CD4-positive, alpha-beta T cell (primary cell): ENCODE data around the gene KLF13. TPM values are rescaled to one million over a fixed set of nuclear protein-coding genes. Genes with fewer than 3 reads are reported as not detected.

Experiments used
- ATAC-seq: fragments of 200-7000 bp; cut with Tn5 transposase; one replicate; pipeline ENCODE4 v1.10.0; 2022; ENCODE audit warnings: mild to moderate bottlenecking; ENCODE audit not compliant: poor library complexity
- CTCF ChIA-PET: fragments of 350-600 bp; sonication (Branson Sonifier 250); formaldehyde crosslinking; loops from one replicate; lab custom pipeline; 2021; ENCODE audit warnings: antibody characterized with exemption, inconsistent platforms; lab: Charles Lee
- POLR2A ChIA-PET: fragments of 350-600 bp; sonication (Branson Sonifier 250); formaldehyde crosslinking; loops from one replicate; lab custom pipeline; 2021; ENCODE audit warnings: antibody characterized with exemption, inconsistent platforms; lab: Charles Lee
- DNase-seq, 14 experiments: peaks; one replicate each; pipeline ENCODE4 v3.0.0-alpha.2; 2013 to 2020; ENCODE audit warnings: mixed read lengths in 2 of 14
- H3K27ac ChIP-seq, 2 donors: one replicate each; pipeline versions ENCODE4 v1.5.1 to v1.7.0; 2013; ENCODE audit warnings: low read length in 2 of 2, low read depth in 1 of 2, mild to moderate bottlenecking in 1 of 2
- H3K27me3 ChIP-seq, 2 experiments: 1 replicate in 1 of 2; 2 replicates in 1 of 2; pipeline versions ENCODE4 v1.6.1 to v1.7.0; 2013; ENCODE audit warnings: low read length in 2 of 2, control low read depth in 1 of 2, mild to moderate bottlenecking in 1 of 2, moderate library complexity in 1 of 2; ENCODE audit not compliant: insufficient read depth in 2 of 2, control insufficient read depth in 1 of 2
- H3K36me3 ChIP-seq: one replicate; pipeline ENCODE4 v1.6.1; 2013; ENCODE audit warnings: low read length, control low read depth; ENCODE audit not compliant: insufficient read depth
- H3K4me1 ChIP-seq: one replicate; pipeline ENCODE4 v1.6.1; 2013; ENCODE audit warnings: low read length, control low read depth; ENCODE audit not compliant: insufficient read depth
- H3K4me3 ChIP-seq: one replicate; pipeline ENCODE4 v1.5.1; 2013; ENCODE audit warnings: mild to moderate bottlenecking, low read length, moderate library complexity
- H3K9me3 ChIP-seq, 2 experiments: 1 replicate in 1 of 2; 2 replicates in 1 of 2; pipeline versions ENCODE4 v1.6.1 to v1.7.0; 2013; ENCODE audit warnings: low read length in 2 of 2, mild to moderate bottlenecking in 2 of 2, control low read depth in 1 of 2, moderate library complexity in 1 of 2; ENCODE audit not compliant: control insufficient read depth in 1 of 2, insufficient read depth in 1 of 2
- H3K27ac Mint-ChIP-seq: one replicate; pipeline ENCODE4 v1.8.0; 2020; ENCODE audit warnings: mixed read lengths
- H3K27me3 Mint-ChIP-seq: one replicate; pipeline ENCODE4 v1.8.0; 2021; ENCODE audit warnings: mixed read lengths
- H3K36me3 Mint-ChIP-seq: one replicate; pipeline ENCODE4 v1.8.0; 2021; ENCODE audit warnings: low read depth, mixed read lengths
- H3K4me1 Mint-ChIP-seq: one replicate; pipeline ENCODE4 v1.8.0; 2021; ENCODE audit warnings: low read depth, mixed read lengths
- H3K4me3 Mint-ChIP-seq: one replicate; pipeline ENCODE4 v1.8.0; 2020; ENCODE audit warnings: mild to moderate bottlenecking, mixed read lengths
- H3K9me3 Mint-ChIP-seq: one replicate; pipeline ENCODE4 v1.8.0; 2020; ENCODE audit warnings: mixed read lengths
- intact Hi-C, 2 experiments: fragments of 100-400 bp; cut with DNase I in 1 of 2; cut with micrococcal nuclease in 1 of 2; formaldehyde crosslinking; loops; one replicate each; pipeline versions ENCODE4 v1.15.1 to v1.9.0; 2023 to 2025; cut with DNase I, micrococcal nuclease
- total RNA-seq, 174 experiments: library from RNA in 2 of 174; stranded (reverse) in 2 of 174; gene quantifications; one replicate each; pipeline ENCODE4 v1.2.3 and lab custom pipeline; 2021 to 2026
- TF ChIP-seq, protein P1 (sequence below): fragments of 200-600 bp; IDR thresholded peaks from one replicate; pipeline ENCODE4 v1.8.0; 2022; ENCODE audit warnings: antibody characterized with exemption, mild to moderate bottlenecking

KLF13 gene
- total RNA-seq, 2 experiments from 2014 or later = 284 to 308 TPM

DNA sequence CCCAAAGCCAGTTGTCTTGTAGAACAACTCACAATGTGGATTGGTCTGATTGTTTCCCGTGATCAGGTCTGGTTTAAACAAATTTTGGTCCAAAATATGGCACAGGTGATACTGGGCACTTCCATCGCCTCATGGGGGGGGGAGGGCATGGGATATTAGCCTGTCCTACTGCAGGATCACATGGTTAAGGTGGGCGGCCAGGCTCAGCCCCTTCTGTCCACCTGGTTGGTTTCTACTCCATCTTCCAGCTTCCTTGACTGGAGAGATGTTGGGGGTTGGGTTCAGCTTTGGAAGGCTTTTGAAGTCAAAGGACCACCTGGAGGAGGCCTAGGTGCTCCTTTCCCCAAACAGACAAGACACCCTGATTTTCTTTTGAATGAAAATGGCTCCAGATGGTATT, 7.2 kb downstream of the KLF13 start:
- Histone ChIP-seq H3K36me3 (peaks cover 22% of the 10 kb centered on the region), H3K27me3 (no peaks in the 10 kb centered on the region), H3K27ac (peak overlapping the region in 1 of 2 donors; percentile 37), H3K9me3 (no peaks in the 10 kb centered on the region), H3K4me3 (no peak overlapping the region), H3K4me1 (peaks cover 99% of the 10 kb centered on the region)
- Mint-ChIP-seq H3K36me3 (peaks cover 76% of the 10 kb centered on the region), H3K27ac (peak overlapping the region; percentile 97), H3K4me1 (peaks cover 98% of the 10 kb centered on the region), H3K4me3 (peak overlapping the region; percentile 51), H3K9me3 (no peaks in the 10 kb centered on the region), H3K27me3 (no peaks in the 10 kb centered on the region)
- TF ChIP-seq, protein P1, sequence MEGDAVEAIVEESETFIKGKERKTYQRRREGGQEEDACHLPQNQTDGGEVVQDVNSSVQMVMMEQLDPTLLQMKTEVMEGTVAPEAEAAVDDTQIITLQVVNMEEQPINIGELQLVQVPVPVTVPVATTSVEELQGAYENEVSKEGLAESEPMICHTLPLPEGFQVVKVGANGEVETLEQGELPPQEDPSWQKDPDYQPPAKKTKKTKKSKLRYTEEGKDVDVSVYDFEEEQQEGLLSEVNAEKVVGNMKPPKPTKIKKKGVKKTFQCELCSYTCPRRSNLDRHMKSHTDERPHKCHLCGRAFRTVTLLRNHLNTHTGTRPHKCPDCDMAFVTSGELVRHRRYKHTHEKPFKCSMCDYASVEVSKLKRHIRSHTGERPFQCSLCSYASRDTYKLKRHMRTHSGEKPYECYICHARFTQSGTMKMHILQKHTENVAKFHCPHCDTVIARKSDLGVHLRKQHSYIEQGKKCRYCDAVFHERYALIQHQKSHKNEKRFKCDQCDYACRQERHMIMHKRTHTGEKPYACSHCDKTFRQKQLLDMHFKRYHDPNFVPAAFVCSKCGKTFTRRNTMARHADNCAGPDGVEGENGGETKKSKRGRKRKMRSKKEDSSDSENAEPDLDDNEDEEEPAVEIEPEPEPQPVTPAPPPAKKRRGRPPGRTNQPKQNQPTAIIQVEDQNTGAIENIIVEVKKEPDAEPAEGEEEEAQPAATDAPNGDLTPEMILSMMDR = no peak
- ATAC-seq (no peak), DNase-seq (no peak)
- ChIA-PET POLR2A (interaction anchor here (5.1 kb wide), 1 partner anchor 26 kb away, joined by 37 read pairs; no protein-coding TSS in a partner anchor), CTCF (interaction anchor here (1.3 kb wide), 1 partner anchor 32 kb away, joined by 3 read pairs; no protein-coding TSS in a partner anchor)
- intact Hi-C loops = no loop called here

DNA sequence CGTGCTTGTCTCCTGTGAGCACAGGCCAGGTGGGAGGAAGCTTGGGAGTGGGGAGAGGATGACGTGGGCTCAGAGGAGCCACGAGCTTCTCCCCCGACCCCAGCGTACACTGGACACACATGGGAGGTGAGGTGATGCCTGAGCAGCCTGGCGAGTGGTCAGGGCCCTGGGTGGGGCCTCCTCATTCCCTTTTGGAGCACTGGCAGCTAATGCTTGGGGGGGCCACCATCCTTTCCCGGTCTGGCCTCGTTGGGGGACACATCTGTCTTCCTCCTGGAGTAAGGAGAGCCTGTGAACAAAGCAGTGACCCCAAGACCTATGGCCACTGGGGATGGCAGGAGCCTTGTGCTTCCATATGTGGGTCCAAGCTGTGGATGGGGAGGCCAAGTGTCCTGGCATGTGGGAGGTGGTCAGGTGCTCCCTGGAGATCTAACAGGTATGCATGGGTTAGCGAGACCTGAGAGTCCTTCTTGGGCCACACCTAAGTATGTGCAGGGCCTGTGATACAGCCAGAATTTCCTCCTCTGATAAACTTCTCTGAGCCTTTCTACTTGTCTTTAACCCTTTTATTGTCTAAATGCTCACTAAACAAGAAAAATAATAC, 9.5 kb downstream of the KLF13 start:
- peak overlapping the region; percentile 67 for H3K4me3 Mint-ChIP-seq
- H3K4me1 Mint-ChIP-seq = peaks cover 98% of the 10 kb centered on the region
- no peaks in the 10 kb centered on the region for H3K9me3 Mint-ChIP-seq
- Histone ChIP-seq H3K4me1 (peaks cover 99% of the 10 kb centered on the region), H3K9me3 (no peaks in the 10 kb centered on the region), H3K27ac (peak overlapping the region; percentile 51 to 57), H3K4me3 (no peak overlapping the region), H3K27me3 (no peaks in the 10 kb centered on the region), H3K36me3 (peaks cover 25% of the 10 kb centered on the region)
- DNase-seq = no peak
- H3K27ac Mint-ChIP-seq = peak overlapping the region; percentile 80
- intact Hi-C loops = no loop called here
- POLR2A ChIA-PET = interaction anchor here (0.6 to 5.1 kb wide), 9 partner anchors 10 to 121 kb away, joined by 3 to 37 read pairs (median 4); partner anchors contain the start of gene KLF13
- ATAC-seq = no peak
- TF ChIP-seq, protein P1 = no peak
- CTCF ChIA-PET = no interaction called here
- H3K27me3 Mint-ChIP-seq = no peaks in the 10 kb centered on the region
- peaks cover 64% of the 10 kb centered on the region for H3K36me3 Mint-ChIP-seq

DNA sequence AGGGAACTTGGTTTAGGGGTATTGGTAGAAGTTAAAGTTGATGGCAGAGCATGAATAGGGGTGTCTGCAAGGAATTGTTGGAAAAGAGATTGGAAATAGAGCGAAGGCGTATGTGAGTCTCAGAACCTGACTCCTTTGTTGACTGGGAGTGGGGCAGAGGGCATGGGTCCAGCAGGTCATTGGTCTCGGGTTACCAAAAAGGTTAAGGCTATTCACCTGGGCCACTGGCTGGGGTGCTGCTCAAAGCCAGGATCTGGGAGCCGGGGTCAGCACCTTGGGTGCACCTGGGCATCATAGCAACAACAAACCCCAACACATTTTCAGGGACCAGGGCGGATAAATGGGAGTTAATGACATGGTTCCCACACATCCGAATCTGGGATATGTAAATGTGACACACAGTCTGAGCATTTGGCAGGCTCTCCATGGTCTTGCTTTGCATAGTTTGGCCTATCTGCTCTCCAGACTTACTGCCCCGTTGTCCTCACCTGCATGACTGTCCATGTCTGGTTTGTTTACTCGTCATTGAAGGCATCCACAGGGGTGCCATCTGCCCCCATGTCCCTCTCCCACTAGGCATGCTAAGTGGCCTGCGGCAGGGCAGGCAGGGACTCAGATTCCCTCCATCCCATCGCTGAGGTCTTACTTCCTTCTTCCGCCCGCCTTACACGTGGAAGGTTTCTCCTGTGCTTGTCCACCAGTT, 10.1 kb downstream of the KLF13 start:
- Histone ChIP-seq H3K4me3 (no peak overlapping the region), H3K27me3 (no peaks in the 10 kb centered on the region), H3K9me3 (no peaks in the 10 kb centered on the region), H3K4me1 (peaks cover 99% of the 10 kb centered on the region), H3K27ac (peak overlapping the region in 1 of 2 donors; percentile 3), H3K36me3 (peaks cover 25% of the 10 kb centered on the region)
- Mint-ChIP-seq H3K4me1 (peaks cover 98% of the 10 kb centered on the region), H3K36me3 (peaks cover 61% of the 10 kb centered on the region), H3K27me3 (no peaks in the 10 kb centered on the region), H3K9me3 (no peaks in the 10 kb centered on the region), H3K4me3 (peak overlapping the region; percentile 58), H3K27ac (peak overlapping the region; percentile 80)
- POLR2A ChIA-PET = interaction anchor here (1.0 to 5.1 kb wide), 4 partner anchors 11 to 73 kb away, joined by 3 to 37 read pairs (median 10); partner anchors contain the start of gene KLF13
- TF ChIP-seq, protein P1 = no peak
- no peak for DNase-seq
- CTCF ChIA-PET = interaction anchor here (1.9 kb wide), 1 partner anchor 152 kb away, joined by 5 read pairs; no protein-coding TSS in a partner anchor
- intact Hi-C loops = no loop called here
- ATAC-seq = no peak
